CD4-positive, alpha-beta T cell (primary cell): ENCODE measurements around the gene INPP5A. TPM values are rescaled to one million over a fixed set of nuclear protein-coding genes. Genes with fewer than 3 reads are reported as not detected.

ENCODE experiments used
- ATAC-seq: fragments of 200-7000 bp; cut with Tn5 transposase; one replicate; pipeline ENCODE4 v1.10.0; 2022; ENCODE audit warnings: mild to moderate bottlenecking; ENCODE audit not compliant: poor library complexity
- CTCF ChIA-PET: fragments of 350-600 bp; sonication (Branson Sonifier 250); formaldehyde crosslinking; loops from one replicate; lab custom pipeline; 2021; ENCODE audit warnings: antibody characterized with exemption, inconsistent platforms; lab: Charles Lee
- POLR2A ChIA-PET: fragments of 350-600 bp; sonication (Branson Sonifier 250); formaldehyde crosslinking; loops from one replicate; lab custom pipeline; 2021; ENCODE audit warnings: antibody characterized with exemption, inconsistent platforms; lab: Charles Lee
- DNase-seq, 14 experiments: peaks; one replicate each; pipeline ENCODE4 v3.0.0-alpha.2; 2013 to 2020; ENCODE audit warnings: mixed read lengths in 2 of 14
- H3K27ac ChIP-seq, 2 donors: one replicate each; pipeline versions ENCODE4 v1.5.1 to v1.7.0; 2013; ENCODE audit warnings: low read length in 2 of 2, low read depth in 1 of 2, mild to moderate bottlenecking in 1 of 2
- H3K27me3 ChIP-seq, 2 experiments: 1 replicate in 1 of 2; 2 replicates in 1 of 2; pipeline versions ENCODE4 v1.6.1 to v1.7.0; 2013; ENCODE audit warnings: low read length in 2 of 2, control low read depth in 1 of 2, mild to moderate bottlenecking in 1 of 2, moderate library complexity in 1 of 2; ENCODE audit not compliant: insufficient read depth in 2 of 2, control insufficient read depth in 1 of 2
- H3K36me3 ChIP-seq: one replicate; pipeline ENCODE4 v1.6.1; 2013; ENCODE audit warnings: low read length, control low read depth; ENCODE audit not compliant: insufficient read depth
- H3K4me1 ChIP-seq: one replicate; pipeline ENCODE4 v1.6.1; 2013; ENCODE audit warnings: low read length, control low read depth; ENCODE audit not compliant: insufficient read depth
- H3K4me3 ChIP-seq: one replicate; pipeline ENCODE4 v1.5.1; 2013; ENCODE audit warnings: mild to moderate bottlenecking, low read length, moderate library complexity
- H3K9me3 ChIP-seq, 2 experiments: 1 replicate in 1 of 2; 2 replicates in 1 of 2; pipeline versions ENCODE4 v1.6.1 to v1.7.0; 2013; ENCODE audit warnings: low read length in 2 of 2, mild to moderate bottlenecking in 2 of 2, control low read depth in 1 of 2, moderate library complexity in 1 of 2; ENCODE audit not compliant: control insufficient read depth in 1 of 2, insufficient read depth in 1 of 2
- H3K27ac Mint-ChIP-seq: one replicate; pipeline ENCODE4 v1.8.0; 2020; ENCODE audit warnings: mixed read lengths
- H3K27me3 Mint-ChIP-seq: one replicate; pipeline ENCODE4 v1.8.0; 2021; ENCODE audit warnings: mixed read lengths
- H3K36me3 Mint-ChIP-seq: one replicate; pipeline ENCODE4 v1.8.0; 2021; ENCODE audit warnings: low read depth, mixed read lengths
- H3K4me1 Mint-ChIP-seq: one replicate; pipeline ENCODE4 v1.8.0; 2021; ENCODE audit warnings: low read depth, mixed read lengths
- H3K4me3 Mint-ChIP-seq: one replicate; pipeline ENCODE4 v1.8.0; 2020; ENCODE audit warnings: mild to moderate bottlenecking, mixed read lengths
- H3K9me3 Mint-ChIP-seq: one replicate; pipeline ENCODE4 v1.8.0; 2020; ENCODE audit warnings: mixed read lengths
- CTCF ChIP-seq: fragments of 200-600 bp; IDR thresholded peaks from one replicate; pipeline ENCODE4 v1.8.0; 2022; ENCODE audit warnings: antibody characterized with exemption, mild to moderate bottlenecking
- intact Hi-C, 2 experiments: fragments of 100-400 bp; cut with DNase I in 1 of 2; cut with micrococcal nuclease in 1 of 2; formaldehyde crosslinking; loops; one replicate each; pipeline versions ENCODE4 v1.15.1 to v1.9.0; 2023 to 2025; cut with DNase I, micrococcal nuclease
- total RNA-seq, 174 experiments: library from RNA in 2 of 174; stranded (reverse) in 2 of 174; gene quantifications; one replicate each; pipeline ENCODE4 v1.2.3 and lab custom pipeline; 2021 to 2026

INPP5A gene
- total RNA-seq, 2 experiments from 2014 or later: 22.0 to 24.8 TPM

GRCh38 chr10:132665946-132666704 lies 128.5 kb downstream of the INPP5A start:
- intact Hi-C loops: no loop called here
- TF ChIP-seq CTCF: no peak
- Histone ChIP-seq H3K27me3 (no peaks in the 10 kb centered on the region), H3K4me1 (no peaks in the 10 kb centered on the region), H3K27ac (no peak overlapping the region), H3K4me3 (no peak overlapping the region), H3K36me3 (no peaks in the 10 kb centered on the region), H3K9me3 (no peaks in the 10 kb centered on the region)
- H3K4me1 Mint-ChIP-seq: peaks cover 7% of the 10 kb centered on the region
- H3K4me3 Mint-ChIP-seq: no peak overlapping the region
- H3K36me3 Mint-ChIP-seq: peaks cover 12% of the 10 kb centered on the region
- peak in 2 of 14 experiments; percentile 37 to 48 for DNase-seq
- ATAC-seq: no peak
- ChIA-PET CTCF (no interaction called here), POLR2A (no interaction called here)
- H3K27me3 Mint-ChIP-seq: no peaks in the 10 kb centered on the region
- no peak overlapping the region for H3K27ac Mint-ChIP-seq
- no peaks in the 10 kb centered on the region for H3K9me3 Mint-ChIP-seq

GRCh38 chr10:132666705-132667341 lies 129.2 kb downstream of the INPP5A start:
- Histone ChIP-seq H3K27me3 (no peaks in the 10 kb centered on the region), H3K27ac (no peak overlapping the region), H3K4me3 (no peak overlapping the region), H3K4me1 (no peaks in the 10 kb centered on the region), H3K9me3 (no peaks in the 10 kb centered on the region), H3K36me3 (no peaks in the 10 kb centered on the region)
- DNase-seq: no peak
- intact Hi-C loops: no loop called here
- Mint-ChIP-seq H3K9me3 (no peaks in the 10 kb centered on the region), H3K4me3 (no peak overlapping the region), H3K27me3 (no peaks in the 10 kb centered on the region), H3K4me1 (peaks cover 3% of the 10 kb centered on the region), H3K36me3 (peaks cover 10% of the 10 kb centered on the region), H3K27ac (no peak overlapping the region)
- POLR2A ChIA-PET: no interaction called here
- TF ChIP-seq CTCF: no peak
- CTCF ChIA-PET: interaction anchor here (0.9 kb wide), 1 partner anchor 9 kb away, joined by 3 read pairs; no protein-coding TSS in a partner anchor
- ATAC-seq: no peak

- no peaks in the 10 kb centered on the region for H3K27me3 Mint-ChIP-seq
- no peak overlapping the region for H3K27ac ChIP-seq
- H3K4me3 ChIP-seq: no peak overlapping the region
- ATAC-seq (no peak), DNase-seq (no peak)
- H3K4me1 ChIP-seq: no peaks in the 10 kb centered on the region
- no peak overlapping the region for H3K27ac Mint-ChIP-seq
- no peaks in the 10 kb centered on the region for H3K4me1 Mint-ChIP-seq
- H3K36me3 Mint-ChIP-seq: peaks cover 9% of the 10 kb centered on the region
- ChIA-PET POLR2A (no interaction called here), CTCF (interaction anchor here (0.9 kb wide), 1 partner anchor 8 kb away, joined by 3 read pairs; no protein-coding TSS in a partner anchor)
- TF ChIP-seq CTCF: no peak
- no peak overlapping the region for H3K4me3 Mint-ChIP-seq
- H3K9me3 Mint-ChIP-seq: no peaks in the 10 kb centered on the region
- H3K9me3 ChIP-seq: no peaks in the 10 kb centered on the region
- no peaks in the 10 kb centered on the region for H3K36me3 ChIP-seq
- H3K27me3 ChIP-seq: no peaks in the 10 kb centered on the region
- intact Hi-C loops: no loop called here
Observed at GRCh38 chr10:132667342-132668047, 129.9 kb downstream of the INPP5A start.
